ENCODE results near the gene C12orf57. TPM values are rescaled to one million over a fixed set of nuclear protein-coding genes. Genes with fewer than 3 reads are reported as not detected.
A peak's percentile ranks its signal among the peaks of the same experiment; 100 is the strongest.

C12orf57 gene
- total and polyA plus RNA-seq, 2 of the 13 experiments (the other 11 are each of a cell fraction or from before 2014, with no cell fraction given), result 84.0 to 287 TPM

DNA sequence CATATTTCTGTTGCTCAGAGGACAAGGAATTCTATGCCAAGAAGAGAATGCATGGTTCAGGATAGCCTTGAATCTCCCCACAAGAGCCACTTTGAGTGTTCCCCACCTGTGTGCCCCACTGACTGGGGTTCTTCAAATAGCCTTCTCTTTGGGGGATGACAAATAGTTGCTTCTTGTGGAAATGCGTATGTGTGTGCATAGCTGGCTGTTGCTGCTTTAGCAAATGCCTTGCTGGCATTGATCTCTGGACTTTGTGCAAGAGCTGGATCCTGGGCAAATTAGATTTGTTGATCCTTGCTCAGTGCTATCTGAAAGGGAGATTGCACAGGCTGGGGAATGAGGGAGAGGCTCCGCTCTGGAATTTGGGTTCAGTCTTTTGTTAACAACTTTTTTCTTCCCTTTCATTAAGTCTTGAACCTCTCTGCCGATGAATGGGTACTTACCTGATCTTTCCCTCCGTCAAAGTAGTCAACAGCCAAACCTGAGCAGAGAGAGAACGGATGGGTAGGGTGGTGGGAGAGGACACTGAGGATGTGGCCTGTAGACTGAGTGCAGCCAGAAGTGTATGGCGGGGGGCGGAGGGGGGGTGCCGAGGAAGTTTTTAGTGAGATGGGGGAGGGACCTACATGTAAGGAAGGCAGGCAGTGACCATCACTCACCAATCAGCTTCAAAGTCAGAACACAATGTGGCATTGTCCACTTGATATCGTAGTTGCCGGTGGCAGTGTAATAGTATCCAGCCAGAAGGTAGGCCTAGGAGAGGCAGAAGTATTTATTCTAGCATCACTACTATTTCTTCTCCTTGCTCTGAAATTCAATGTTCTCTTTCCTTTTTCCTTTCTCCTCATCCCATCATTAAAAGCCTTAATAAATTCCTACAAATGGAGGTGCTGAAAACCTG is 37.6 kb downstream of the C12orf57 start (continued):
- TF ChIP-seq, protein P1, sequence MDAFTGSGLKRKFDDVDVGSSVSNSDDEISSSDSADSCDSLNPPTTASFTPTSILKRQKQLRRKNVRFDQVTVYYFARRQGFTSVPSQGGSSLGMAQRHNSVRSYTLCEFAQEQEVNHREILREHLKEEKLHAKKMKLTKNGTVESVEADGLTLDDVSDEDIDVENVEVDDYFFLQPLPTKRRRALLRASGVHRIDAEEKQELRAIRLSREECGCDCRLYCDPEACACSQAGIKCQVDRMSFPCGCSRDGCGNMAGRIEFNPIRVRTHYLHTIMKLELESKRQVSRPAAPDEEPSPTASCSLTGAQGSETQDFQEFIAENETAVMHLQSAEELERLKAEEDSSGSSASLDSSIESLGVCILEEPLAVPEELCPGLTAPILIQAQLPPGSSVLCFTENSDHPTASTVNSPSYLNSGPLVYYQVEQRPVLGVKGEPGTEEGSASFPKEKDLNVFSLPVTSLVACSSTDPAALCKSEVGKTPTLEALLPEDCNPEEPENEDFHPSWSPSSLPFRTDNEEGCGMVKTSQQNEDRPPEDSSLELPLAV (CRISPR knock-in tag; conservative IDR thresholded peaks at IDR 0.05; ENCODE audit: low read depth), result no peak
- TF ChIP-seq, protein P2, sequence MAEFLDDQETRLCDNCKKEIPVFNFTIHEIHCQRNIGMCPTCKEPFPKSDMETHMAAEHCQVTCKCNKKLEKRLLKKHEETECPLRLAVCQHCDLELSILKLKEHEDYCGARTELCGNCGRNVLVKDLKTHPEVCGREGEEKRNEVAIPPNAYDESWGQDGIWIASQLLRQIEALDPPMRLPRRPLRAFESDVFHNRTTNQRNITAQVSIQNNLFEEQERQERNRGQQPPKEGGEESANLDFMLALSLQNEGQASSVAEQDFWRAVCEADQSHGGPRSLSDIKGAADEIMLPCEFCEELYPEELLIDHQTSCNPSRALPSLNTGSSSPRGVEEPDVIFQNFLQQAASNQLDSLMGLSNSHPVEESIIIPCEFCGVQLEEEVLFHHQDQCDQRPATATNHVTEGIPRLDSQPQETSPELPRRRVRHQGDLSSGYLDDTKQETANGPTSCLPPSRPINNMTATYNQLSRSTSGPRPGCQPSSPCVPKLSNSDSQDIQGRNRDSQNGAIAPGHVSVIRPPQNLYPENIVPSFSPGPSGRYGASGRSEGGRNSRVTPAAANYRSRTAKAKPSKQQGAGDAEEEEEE (CRISPR knock-in tag; IDR thresholded peaks at IDR 0.05; ENCODE audit: borderline replicate concordance), result 0 out of 2 replicates have a peak, but pooled peaks have one; percentile 39
- peak; percentile 32; the same call in 1 of the 2 replicates for TF ChIP-seq HHEX (CRISPR knock-in tag; IDR thresholded peaks at IDR 0.05)
- no peak for TF ChIP-seq ZFP82 (CRISPR knock-in tag; IDR thresholded peaks at IDR 0.05; ENCODE audit: borderline replicate concordance)
- TF ChIP-seq SRY (CRISPR knock-in tag; IDR thresholded peaks at IDR 0.05), result no peak; the same call in 1 of the 2 replicates
- TF ChIP-seq ZNF703 (CRISPR knock-in tag; IDR thresholded peaks at IDR 0.05; ENCODE audit: borderline replicate concordance), result no peak
- TF ChIP-seq RAD51 (IDR thresholded peaks at IDR 0.05; ENCODE audit: borderline replicate concordance), result no peak
- peak; percentile 43 for TF ChIP-seq RARA (CRISPR knock-in tag; IDR thresholded peaks at IDR 0.05)
- TF ChIP-seq ZNF205 (CRISPR knock-in tag; IDR thresholded peaks at IDR 0.05), result peak; percentile 94; the same call in 1 of the 2 replicates
- TF ChIP-seq ZKSCAN1 (IDR thresholded peaks at IDR 0.05; ENCODE audit: low read length), result no peak
- TF ChIP-seq JUNB (CRISPR knock-in tag; IDR thresholded peaks at IDR 0.05; ENCODE audit: borderline replicate concordance), result no peak
- TF ChIP-seq, protein P3, sequence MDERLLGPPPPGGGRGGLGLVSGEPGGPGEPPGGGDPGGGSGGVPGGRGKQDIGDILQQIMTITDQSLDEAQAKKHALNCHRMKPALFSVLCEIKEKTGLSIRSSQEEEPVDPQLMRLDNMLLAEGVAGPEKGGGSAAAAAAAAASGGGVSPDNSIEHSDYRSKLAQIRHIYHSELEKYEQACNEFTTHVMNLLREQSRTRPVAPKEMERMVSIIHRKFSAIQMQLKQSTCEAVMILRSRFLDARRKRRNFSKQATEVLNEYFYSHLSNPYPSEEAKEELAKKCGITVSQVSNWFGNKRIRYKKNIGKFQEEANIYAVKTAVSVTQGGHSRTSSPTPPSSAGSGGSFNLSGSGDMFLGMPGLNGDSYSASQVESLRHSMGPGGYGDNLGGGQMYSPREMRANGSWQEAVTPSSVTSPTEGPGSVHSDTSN (CRISPR knock-in tag; IDR thresholded peaks at IDR 0.05), result no peak
- TF ChIP-seq TSC22D2 (CRISPR knock-in tag; IDR thresholded peaks at IDR 0.05; ENCODE audit: borderline replicate concordance), result no peak
- no peak for TF ChIP-seq ETV6 (CRISPR knock-in tag; conservative IDR thresholded peaks at IDR 0.05)
- TF ChIP-seq, protein P4, sequence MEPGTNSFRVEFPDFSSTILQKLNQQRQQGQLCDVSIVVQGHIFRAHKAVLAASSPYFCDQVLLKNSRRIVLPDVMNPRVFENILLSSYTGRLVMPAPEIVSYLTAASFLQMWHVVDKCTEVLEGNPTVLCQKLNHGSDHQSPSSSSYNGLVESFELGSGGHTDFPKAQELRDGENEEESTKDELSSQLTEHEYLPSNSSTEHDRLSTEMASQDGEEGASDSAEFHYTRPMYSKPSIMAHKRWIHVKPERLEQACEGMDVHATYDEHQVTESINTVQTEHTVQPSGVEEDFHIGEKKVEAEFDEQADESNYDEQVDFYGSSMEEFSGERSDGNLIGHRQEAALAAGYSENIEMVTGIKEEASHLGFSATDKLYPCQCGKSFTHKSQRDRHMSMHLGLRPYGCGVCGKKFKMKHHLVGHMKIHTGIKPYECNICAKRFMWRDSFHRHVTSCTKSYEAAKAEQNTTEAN (CRISPR knock-in tag; conservative IDR thresholded peaks at IDR 0.05), result 0 out of 2 replicates have a peak, but pooled peaks have one; percentile 14
- TF ChIP-seq ZBTB3 (CRISPR knock-in tag; IDR thresholded peaks at IDR 0.05; ENCODE audit: borderline replicate concordance, low read depth), result no peak
- TF ChIP-seq ZNF354B (CRISPR knock-in tag; IDR thresholded peaks at IDR 0.05), result no peak
- TF ChIP-seq, protein P5, sequence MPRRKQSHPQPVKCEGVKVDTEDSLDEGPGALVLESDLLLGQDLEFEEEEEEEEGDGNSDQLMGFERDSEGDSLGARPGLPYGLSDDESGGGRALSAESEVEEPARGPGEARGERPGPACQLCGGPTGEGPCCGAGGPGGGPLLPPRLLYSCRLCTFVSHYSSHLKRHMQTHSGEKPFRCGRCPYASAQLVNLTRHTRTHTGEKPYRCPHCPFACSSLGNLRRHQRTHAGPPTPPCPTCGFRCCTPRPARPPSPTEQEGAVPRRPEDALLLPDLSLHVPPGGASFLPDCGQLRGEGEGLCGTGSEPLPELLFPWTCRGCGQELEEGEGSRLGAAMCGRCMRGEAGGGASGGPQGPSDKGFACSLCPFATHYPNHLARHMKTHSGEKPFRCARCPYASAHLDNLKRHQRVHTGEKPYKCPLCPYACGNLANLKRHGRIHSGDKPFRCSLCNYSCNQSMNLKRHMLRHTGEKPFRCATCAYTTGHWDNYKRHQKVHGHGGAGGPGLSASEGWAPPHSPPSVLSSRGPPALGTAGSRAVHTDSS (CRISPR knock-in tag; conservative IDR thresholded peaks at IDR 0.05), result no peak
- no peak for TF ChIP-seq ARID2 (CRISPR knock-in tag; IDR thresholded peaks at IDR 0.05; ENCODE audit: borderline replicate concordance)
- 0 out of 2 replicates have a peak, but pooled peaks have one; percentile 78 for TF ChIP-seq AKAP8 (CRISPR knock-in tag; IDR thresholded peaks at IDR 0.05)
- no peak for TF ChIP-seq ZNF484 (CRISPR knock-in tag; IDR thresholded peaks at IDR 0.05; ENCODE audit: borderline replicate concordance, low read depth)
